Right renal pelvis (tissue), 4 donors: ENCODE measurements around the gene ZNF419. TPM values are rescaled to one million over a fixed set of nuclear protein-coding genes. Genes with fewer than 3 reads are reported as not detected.
A peak's percentile ranks its signal among the peaks of the same experiment; 100 is the strongest.

Source experiments
- DNase-seq, 4 donors: peaks; one replicate each; pipeline ENCODE4 v3.0.0-alpha.2; 2013; ENCODE audit warnings: low read depth in 4 of 4, low spot score in 3 of 4, missing footprints in 1 of 4
- polyA plus RNA-seq, 4 donors: library from polyadenylated mRNA; unstranded; fragments of 120-200 nt; gene quantifications; one replicate each; pipeline ENCODE4 v1.2.1, GENCODE V29; 2013; ENCODE audit not compliant: insufficient read length in 4 of 4

The ZNF419 gene
- polyA plus RNA-seq, 4 donors = 17.4 to 24.3 (median 20.8) TPM

DNA sequence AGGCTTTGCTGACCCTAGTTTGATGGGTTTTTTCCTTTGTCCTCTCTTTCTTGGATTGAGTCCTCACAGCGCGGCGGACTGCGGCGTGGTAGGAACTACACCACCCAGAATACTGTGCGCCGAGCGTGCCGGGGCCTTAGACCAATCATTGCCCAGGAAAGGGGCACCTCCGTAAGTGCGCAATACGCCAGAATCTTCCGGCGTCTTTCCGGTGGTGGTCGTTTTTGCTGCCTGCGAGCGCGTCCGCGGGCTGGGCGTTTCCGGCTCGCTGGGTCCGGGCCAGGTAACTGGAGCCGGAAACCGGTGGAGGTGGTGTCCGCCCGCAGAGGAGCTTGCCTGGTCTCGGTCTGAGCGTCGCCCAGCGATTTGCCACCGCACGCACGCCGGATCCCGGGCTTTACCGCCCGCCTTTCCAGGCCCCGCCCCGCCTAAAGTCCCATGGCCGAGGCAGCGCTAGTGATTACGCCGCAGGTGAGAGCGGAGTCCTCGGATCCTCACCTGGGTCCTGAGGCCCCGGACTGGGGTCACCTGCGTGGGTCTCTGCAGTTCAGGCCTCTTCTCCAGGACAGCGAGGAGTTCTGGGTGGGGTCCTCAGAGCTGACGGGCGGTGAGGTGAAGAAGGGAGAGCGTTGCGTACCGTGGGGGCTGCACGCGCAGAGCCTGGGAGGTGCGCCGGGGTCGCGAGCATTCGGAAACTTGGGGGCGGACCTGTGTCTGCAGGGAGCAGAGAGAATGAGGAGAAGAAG is 39.8 kb downstream of the ZNF419 start, which contains the start of gene ZNF549:
TSS of gene ZNF549 (plus strand) at position 221 of the 746 bp plus-strand sequence. CDS start at position 439, 218 bp downstream.
- peak; percentile 76 to 89 (median 82) for DNase-seq

DNA sequence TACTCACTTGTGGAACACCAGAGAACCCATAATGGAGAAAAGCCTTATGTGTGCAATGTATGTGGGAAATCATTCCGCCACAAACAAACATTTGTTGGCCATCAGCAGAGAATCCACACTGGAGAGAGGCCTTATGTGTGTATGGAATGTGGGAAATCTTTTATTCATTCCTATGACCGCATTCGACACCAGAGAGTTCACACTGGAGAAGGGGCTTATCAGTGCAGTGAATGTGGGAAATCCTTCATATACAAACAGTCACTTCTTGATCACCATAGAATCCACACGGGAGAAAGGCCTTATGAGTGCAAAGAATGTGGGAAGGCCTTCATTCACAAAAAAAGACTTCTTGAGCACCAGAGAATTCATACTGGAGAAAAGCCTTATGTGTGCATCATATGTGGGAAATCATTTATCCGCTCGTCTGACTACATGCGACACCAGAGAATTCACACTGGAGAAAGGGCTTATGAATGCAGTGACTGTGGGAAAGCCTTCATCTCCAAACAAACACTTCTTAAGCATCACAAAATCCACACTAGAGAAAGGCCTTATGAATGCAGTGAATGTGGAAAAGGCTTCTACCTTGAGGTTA is 50.5 kb downstream of the ZNF419 start:
- no peak for DNase-seq

Other genes with a start within 250 kb of the ZNF419 start
- 1 to 10 TPM; 4.7 to 5.5 (median 5.1) TPM for gene ZNF805, start 247.1 kb upstream of the ZNF419 start, polyA plus RNA-seq
- 1 to 10 TPM; 1.5 to 2.6 (median 2.6) TPM for gene ZNF460, start 207.3 kb upstream of the ZNF419 start, polyA plus RNA-seq
- 1 to 10 TPM; 7.9 to 9.1 (median 8.6) TPM for gene ZNF543, start 167.3 kb upstream of the ZNF419 start, polyA plus RNA-seq
- 10 to 100 TPM; 14.7 to 19.4 (median 18.2) TPM for gene ZNF304, start 136.5 kb upstream of the ZNF419 start, polyA plus RNA-seq
- gene TRAPPC2B, start 124.2 kb upstream of the ZNF419 start, polyA plus RNA-seq = 10 to 100 TPM; 16.5 to 18.9 (median 17.8) TPM
- 1 to 10 TPM; 4.5 to 6.9 (median 5.6) TPM for gene ZNF547, start 124.2 kb upstream of the ZNF419 start, polyA plus RNA-seq
- gene ZNF548, start 97.9 kb upstream of the ZNF419 start, polyA plus RNA-seq = 10 to 100 TPM; 18.0 to 22.4 (median 21.1) TPM
- gene ZNF17, start 76.6 kb upstream of the ZNF419 start, polyA plus RNA-seq = 10 to 100 TPM in 3 of 4 donors, 1 to 10 TPM in 1; 9.6 to 13.7 (median 11.1) TPM
- gene ZNF749, start 52.4 kb upstream of the ZNF419 start, polyA plus RNA-seq = 10 to 100 TPM; 10.1 to 15.8 (median 12.6) TPM
- 1 to 10 TPM; 2.5 to 4.2 (median 3.2) TPM for gene VN1R1, start 30.6 kb upstream of the ZNF419 start, polyA plus RNA-seq
- 10 to 100 TPM; 18.6 to 25.4 (median 22.1) TPM for gene ZNF772, start 10.2 kb upstream of the ZNF419 start, polyA plus RNA-seq
- 10 to 100 TPM; 11.3 to 13.0 (median 11.6) TPM for gene ZNF773, start 12.2 kb downstream of the ZNF419 start, polyA plus RNA-seq
- gene ZNF549, start 39.6 kb downstream of the ZNF419 start, polyA plus RNA-seq = 10 to 100 TPM; 12.5 to 14.7 (median 13.5) TPM
- 10 to 100 TPM; 20.6 to 25.9 (median 22.2) TPM for gene ZNF550, start 72.1 kb downstream of the ZNF419 start, polyA plus RNA-seq
- gene ZNF416, start 91.2 kb downstream of the ZNF419 start, polyA plus RNA-seq = 1 to 10 TPM; 7.8 to 9.8 (median 9.5) TPM
- gene ZIK1, start 96.4 kb downstream of the ZNF419 start, polyA plus RNA-seq = 10 to 100 TPM; 16.3 to 21.1 (median 18.8) TPM
- 1 to 10 TPM; 4.3 to 5.3 (median 5.1) TPM for gene ZNF530, start 112.1 kb downstream of the ZNF419 start, polyA plus RNA-seq
- gene ZNF134, start 126.5 kb downstream of the ZNF419 start, polyA plus RNA-seq = 10 to 100 TPM; 25.6 to 28.3 (median 26.8) TPM
- gene ZNF211, start 145.4 kb downstream of the ZNF419 start, polyA plus RNA-seq = 10 to 100 TPM; 26.8 to 49.0 (median 34.0) TPM
- gene ZSCAN4, start 181.2 kb downstream of the ZNF419 start, polyA plus RNA-seq = under 1 TPM in 1 of 4 donors, not detected in 3; 0.05 TPM
- 10 to 100 TPM; 12.6 to 16.3 (median 15.2) TPM for gene ZNF551, start 194.2 kb downstream of the ZNF419 start, polyA plus RNA-seq
- 10 to 100 TPM; 24.8 to 30.9 (median 29.8) TPM for gene ZNF154, start 221.5 kb downstream of the ZNF419 start, polyA plus RNA-seq
- 10 to 100 TPM; 15.6 to 20.8 (median 19.0) TPM for gene ZNF671, start 239.9 kb downstream of the ZNF419 start, polyA plus RNA-seq